ENCODE results near the gene PTPRK.

DNA sequence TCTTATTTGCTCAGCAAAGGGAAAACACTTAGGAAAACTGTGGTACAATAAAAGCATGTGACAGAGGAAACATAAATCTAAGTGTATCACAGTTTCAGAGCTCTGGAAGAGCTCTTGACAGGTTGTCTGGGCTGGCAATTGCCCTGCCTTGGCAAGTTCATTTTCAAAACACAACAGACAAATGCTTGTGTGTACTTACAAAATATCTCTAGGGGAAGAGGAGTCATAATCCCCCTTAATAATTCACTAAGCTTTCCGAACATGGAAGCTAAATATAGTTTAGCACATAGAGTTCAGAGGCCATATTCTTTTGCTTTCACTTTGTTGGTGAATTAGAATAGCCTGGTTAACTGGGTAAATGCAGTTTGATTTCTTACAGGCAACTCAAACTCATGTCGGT lies 407.9 kb downstream of the PTPRK start:
- TF ChIP-seq, protein P1, sequence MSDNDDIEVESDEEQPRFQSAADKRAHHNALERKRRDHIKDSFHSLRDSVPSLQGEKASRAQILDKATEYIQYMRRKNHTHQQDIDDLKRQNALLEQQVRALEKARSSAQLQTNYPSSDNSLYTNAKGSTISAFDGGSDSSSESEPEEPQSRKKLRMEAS (IDR thresholded peaks at IDR 0.05) = no peak
- TF ChIP-seq, protein P2, sequence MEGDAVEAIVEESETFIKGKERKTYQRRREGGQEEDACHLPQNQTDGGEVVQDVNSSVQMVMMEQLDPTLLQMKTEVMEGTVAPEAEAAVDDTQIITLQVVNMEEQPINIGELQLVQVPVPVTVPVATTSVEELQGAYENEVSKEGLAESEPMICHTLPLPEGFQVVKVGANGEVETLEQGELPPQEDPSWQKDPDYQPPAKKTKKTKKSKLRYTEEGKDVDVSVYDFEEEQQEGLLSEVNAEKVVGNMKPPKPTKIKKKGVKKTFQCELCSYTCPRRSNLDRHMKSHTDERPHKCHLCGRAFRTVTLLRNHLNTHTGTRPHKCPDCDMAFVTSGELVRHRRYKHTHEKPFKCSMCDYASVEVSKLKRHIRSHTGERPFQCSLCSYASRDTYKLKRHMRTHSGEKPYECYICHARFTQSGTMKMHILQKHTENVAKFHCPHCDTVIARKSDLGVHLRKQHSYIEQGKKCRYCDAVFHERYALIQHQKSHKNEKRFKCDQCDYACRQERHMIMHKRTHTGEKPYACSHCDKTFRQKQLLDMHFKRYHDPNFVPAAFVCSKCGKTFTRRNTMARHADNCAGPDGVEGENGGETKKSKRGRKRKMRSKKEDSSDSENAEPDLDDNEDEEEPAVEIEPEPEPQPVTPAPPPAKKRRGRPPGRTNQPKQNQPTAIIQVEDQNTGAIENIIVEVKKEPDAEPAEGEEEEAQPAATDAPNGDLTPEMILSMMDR (IDR thresholded peaks at IDR 0.05; ENCODE audit: low read depth, low read length, missing input control) = no peak
- TF ChIP-seq RAD21 (IDR thresholded peaks at IDR 0.05) (peak in 1 of 2 donors; percentile 8), FOXA1 (IDR thresholded peaks at IDR 0.05) (no peak), GABPA (IDR thresholded peaks at IDR 0.05 in 1 of 2, conservative IDR thresholded peaks at IDR 0.05 in 1 of 2) (no peak), TAF1 (conservative IDR thresholded peaks at IDR 0.05) (no peak), HNF4A (conservative IDR thresholded peaks at IDR 0.05) (peak in 1 of 2 donors; percentile 11), YY1 (IDR thresholded peaks at IDR 0.05) (peak; percentile 69), NR2F2 (IDR thresholded peaks at IDR 0.05) (no peak)
- TF ChIP-seq, protein P3, sequence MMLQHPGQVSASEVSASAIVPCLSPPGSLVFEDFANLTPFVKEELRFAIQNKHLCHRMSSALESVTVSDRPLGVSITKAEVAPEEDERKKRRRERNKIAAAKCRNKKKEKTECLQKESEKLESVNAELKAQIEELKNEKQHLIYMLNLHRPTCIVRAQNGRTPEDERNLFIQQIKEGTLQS (IDR thresholded peaks at IDR 0.05) = no peak
- TF ChIP-seq, protein P4, sequence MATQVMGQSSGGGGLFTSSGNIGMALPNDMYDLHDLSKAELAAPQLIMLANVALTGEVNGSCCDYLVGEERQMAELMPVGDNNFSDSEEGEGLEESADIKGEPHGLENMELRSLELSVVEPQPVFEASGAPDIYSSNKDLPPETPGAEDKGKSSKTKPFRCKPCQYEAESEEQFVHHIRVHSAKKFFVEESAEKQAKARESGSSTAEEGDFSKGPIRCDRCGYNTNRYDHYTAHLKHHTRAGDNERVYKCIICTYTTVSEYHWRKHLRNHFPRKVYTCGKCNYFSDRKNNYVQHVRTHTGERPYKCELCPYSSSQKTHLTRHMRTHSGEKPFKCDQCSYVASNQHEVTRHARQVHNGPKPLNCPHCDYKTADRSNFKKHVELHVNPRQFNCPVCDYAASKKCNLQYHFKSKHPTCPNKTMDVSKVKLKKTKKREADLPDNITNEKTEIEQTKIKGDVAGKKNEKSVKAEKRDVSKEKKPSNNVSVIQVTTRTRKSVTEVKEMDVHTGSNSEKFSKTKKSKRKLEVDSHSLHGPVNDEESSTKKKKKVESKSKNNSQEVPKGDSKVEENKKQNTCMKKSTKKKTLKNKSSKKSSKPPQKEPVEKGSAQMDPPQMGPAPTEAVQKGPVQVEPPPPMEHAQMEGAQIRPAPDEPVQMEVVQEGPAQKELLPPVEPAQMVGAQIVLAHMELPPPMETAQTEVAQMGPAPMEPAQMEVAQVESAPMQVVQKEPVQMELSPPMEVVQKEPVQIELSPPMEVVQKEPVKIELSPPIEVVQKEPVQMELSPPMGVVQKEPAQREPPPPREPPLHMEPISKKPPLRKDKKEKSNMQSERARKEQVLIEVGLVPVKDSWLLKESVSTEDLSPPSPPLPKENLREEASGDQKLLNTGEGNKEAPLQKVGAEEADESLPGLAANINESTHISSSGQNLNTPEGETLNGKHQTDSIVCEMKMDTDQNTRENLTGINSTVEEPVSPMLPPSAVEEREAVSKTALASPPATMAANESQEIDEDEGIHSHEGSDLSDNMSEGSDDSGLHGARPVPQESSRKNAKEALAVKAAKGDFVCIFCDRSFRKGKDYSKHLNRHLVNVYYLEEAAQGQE (IDR thresholded peaks at IDR 0.05) = no peak

Data from liver (tissue), 3 donors.